ENCODE measurements around the gene WFIKKN2.

DNA sequence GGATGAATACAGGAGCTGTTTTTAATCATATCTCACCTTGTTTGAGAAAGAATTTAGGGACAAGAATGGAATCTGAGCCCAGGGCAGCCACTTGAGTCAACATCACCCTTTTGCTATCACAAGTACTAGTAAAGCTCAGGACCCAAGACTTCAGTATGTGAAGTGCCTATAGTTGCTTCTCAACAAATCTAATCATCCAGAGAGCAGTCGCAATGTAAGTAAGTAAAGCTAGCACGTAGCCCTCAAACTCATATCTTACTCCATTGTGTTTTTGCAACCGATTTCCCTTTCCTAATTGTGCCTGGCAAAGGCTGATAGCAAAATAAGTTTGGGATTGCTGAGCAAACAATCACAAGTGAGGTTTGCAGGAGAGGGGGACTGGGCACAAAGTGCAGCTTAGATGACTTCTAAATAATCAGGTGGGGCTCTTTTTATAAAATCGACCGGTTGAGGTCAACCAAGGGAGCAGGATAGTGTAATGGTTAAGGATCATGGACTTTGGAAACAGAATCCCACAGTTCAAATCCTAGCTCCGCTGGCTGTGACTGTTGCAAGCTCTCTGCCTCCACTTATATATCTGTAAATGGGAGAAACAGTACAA, 17.7 kb downstream of the WFIKKN2 start:
- TF ChIP-seq, protein P1, sequence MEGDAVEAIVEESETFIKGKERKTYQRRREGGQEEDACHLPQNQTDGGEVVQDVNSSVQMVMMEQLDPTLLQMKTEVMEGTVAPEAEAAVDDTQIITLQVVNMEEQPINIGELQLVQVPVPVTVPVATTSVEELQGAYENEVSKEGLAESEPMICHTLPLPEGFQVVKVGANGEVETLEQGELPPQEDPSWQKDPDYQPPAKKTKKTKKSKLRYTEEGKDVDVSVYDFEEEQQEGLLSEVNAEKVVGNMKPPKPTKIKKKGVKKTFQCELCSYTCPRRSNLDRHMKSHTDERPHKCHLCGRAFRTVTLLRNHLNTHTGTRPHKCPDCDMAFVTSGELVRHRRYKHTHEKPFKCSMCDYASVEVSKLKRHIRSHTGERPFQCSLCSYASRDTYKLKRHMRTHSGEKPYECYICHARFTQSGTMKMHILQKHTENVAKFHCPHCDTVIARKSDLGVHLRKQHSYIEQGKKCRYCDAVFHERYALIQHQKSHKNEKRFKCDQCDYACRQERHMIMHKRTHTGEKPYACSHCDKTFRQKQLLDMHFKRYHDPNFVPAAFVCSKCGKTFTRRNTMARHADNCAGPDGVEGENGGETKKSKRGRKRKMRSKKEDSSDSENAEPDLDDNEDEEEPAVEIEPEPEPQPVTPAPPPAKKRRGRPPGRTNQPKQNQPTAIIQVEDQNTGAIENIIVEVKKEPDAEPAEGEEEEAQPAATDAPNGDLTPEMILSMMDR (conservative IDR thresholded peaks at IDR 0.05; ENCODE audit: low read depth, low read length), result no peak
- TF ChIP-seq EZH2 (IDR thresholded peaks at IDR 0.05; ENCODE audit: borderline replicate concordance, low read depth, low read length, poor library complexity, severe bottlenecking), result no peak
